Measurements from ENCODE around the gene MUSK. TPM values are rescaled to one million over a fixed set of nuclear protein-coding genes. Genes with fewer than 3 reads are reported as not detected.
"Not testable (repeated sequence)": the region's sequence is repeated elsewhere in the genome, so short reads cannot be mapped to it uniquely, and the experiment has no call there.

Gene MUSK
- total RNA-seq, 4 donors from 2014 or later: 1.5 to 7.9 (median 5.4) TPM

- Histone ChIP-seq H3K4me3 (no peak overlapping the region), H3K9me3 (no peaks in the 10 kb centered on the region), H3K27ac (replicated peaks in 1 of 4) (no peak overlapping the region), H3K36me3 (no peaks in the 10 kb centered on the region), H3K4me1 (peaks cover 0 to 5% (median 0%) of the 10 kb centered on the region in 4 donors), H3K27me3 (no peaks in the 10 kb centered on the region)
- intact Hi-C loops (cut with DNase I): no loop called here
- no peak for DNase-seq (ENCODE audit: extremely low spot score)
- TF ChIP-seq EP300 (IDR thresholded peaks at IDR 0.05) (no peak), POLR2A (IDR thresholded peaks at IDR 0.05; ENCODE audit: low read depth) (no peak), CTCF (IDR thresholded peaks at IDR 0.05) (no peak), POLR2AphosphoS5 (IDR thresholded peaks at IDR 0.05) (no peak)
Observed at GRCh38 chr9:110777876-110778215, 109.3 kb downstream of the MUSK start.

GRCh38 chr9:110782701-110783100 is 114.1 kb downstream of the MUSK start:
- no peaks in the 10 kb centered on the region for H3K27me3 ChIP-seq
- intact Hi-C loops (cut with DNase I): no loop called here
- no peak overlapping the region for H3K4me3 ChIP-seq
- H3K27ac ChIP-seq (replicated peaks in 1 of 4): no peak overlapping the region
- H3K36me3 ChIP-seq: no peaks in the 10 kb centered on the region
- peaks cover 0 to 4% (median 0%) of the 10 kb centered on the region in 4 donors for H3K4me1 ChIP-seq
- DNase-seq (ENCODE audit: extremely low spot score): no peak
- H3K9me3 ChIP-seq: no peaks in the 10 kb centered on the region
- WGBS: 97% methylated on average over 4 of the region's 5 CpGs
- no peak for TF ChIP-seq POLR2A (IDR thresholded peaks at IDR 0.05; ENCODE audit: low read depth)

GRCh38 chr9:110784309-110784708 is 115.7 kb downstream of the MUSK start:
- WGBS: 79% methylated on average over 1 of the region's 1 CpG
- Histone ChIP-seq H3K4me3 (no peak overlapping the region), H3K36me3 (no peaks in the 10 kb centered on the region), H3K9me3 (no peaks in the 10 kb centered on the region), H3K4me1 (peaks cover 0 to 4% (median 0%) of the 10 kb centered on the region in 4 donors), H3K27ac (replicated peaks in 1 of 4) (no peak overlapping the region), H3K27me3 (no peaks in the 10 kb centered on the region)
- intact Hi-C loops (cut with DNase I): no loop called here
- DNase-seq (ENCODE audit: extremely low spot score): no peak
- no peak for TF ChIP-seq POLR2A (IDR thresholded peaks at IDR 0.05; ENCODE audit: low read depth)

GRCh38 chr9:110785166-110785565 is 116.6 kb downstream of the MUSK start:
- DNase-seq (ENCODE audit: extremely low spot score): no peak
- WGBS: 45% methylated on average over 1 of the region's 1 CpG
- Histone ChIP-seq H3K9me3 (no peaks in the 10 kb centered on the region), H3K36me3 (no peaks in the 10 kb centered on the region), H3K27ac (replicated peaks in 1 of 4) (no peak overlapping the region), H3K4me3 (no peak overlapping the region), H3K27me3 (no peaks in the 10 kb centered on the region), H3K4me1 (peaks cover 0 to 4% (median 0%) of the 10 kb centered on the region in 4 donors)
- intact Hi-C loops (cut with DNase I): no loop called here
- TF ChIP-seq EP300 (IDR thresholded peaks at IDR 0.05): no peak
- no peak for TF ChIP-seq CTCF (IDR thresholded peaks at IDR 0.05)
- TF ChIP-seq POLR2AphosphoS5 (IDR thresholded peaks at IDR 0.05): no peak
- TF ChIP-seq POLR2A (IDR thresholded peaks at IDR 0.05; ENCODE audit: low read depth): no peak

GRCh38 chr9:110788396-110788795 is 119.8 kb downstream of the MUSK start:
- 95% methylated on average over 5 of the region's 5 CpGs for WGBS
- DNase-seq (ENCODE audit: extremely low spot score); intact Hi-C loops (cut with DNase I); H3K4me1 ChIP-seq; H3K27me3 ChIP-seq; H3K4me3 ChIP-seq; H3K9me3 ChIP-seq; H3K36me3 ChIP-seq; H3K27ac ChIP-seq (replicated peaks in 1 of 4): not testable (repeated sequence)

DNA sequence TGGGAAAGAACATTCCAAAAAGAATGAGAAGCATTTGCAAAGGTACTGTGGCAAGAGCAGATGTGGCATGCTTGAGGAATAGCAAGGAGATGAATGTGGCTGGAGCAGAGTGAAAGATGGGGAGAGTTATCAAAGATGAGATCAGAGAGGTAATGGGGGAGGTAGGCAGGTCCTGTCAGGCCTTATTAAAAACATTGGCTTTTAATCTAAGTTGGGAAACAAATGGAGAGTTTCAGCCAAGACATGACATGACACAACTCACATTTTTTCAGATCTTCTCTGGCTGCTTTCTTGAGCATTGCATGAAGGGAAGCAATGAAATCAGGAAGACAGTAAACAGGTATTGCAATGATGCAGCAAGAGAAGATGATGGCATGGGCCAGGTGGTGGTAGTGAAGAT is 120.3 kb downstream of the MUSK start:
- no peaks in the 10 kb centered on the region for H3K27me3 ChIP-seq
- H3K9me3 ChIP-seq: no peaks in the 10 kb centered on the region
- no peaks in the 10 kb centered on the region for H3K36me3 ChIP-seq
- TF ChIP-seq CTCF (IDR thresholded peaks at IDR 0.05): no peak
- no peak for TF ChIP-seq POLR2A (IDR thresholded peaks at IDR 0.05; ENCODE audit: low read depth)
- TF ChIP-seq POLR2AphosphoS5 (IDR thresholded peaks at IDR 0.05): no peak
- TF ChIP-seq EP300 (IDR thresholded peaks at IDR 0.05): no peak
- no peak overlapping the region for H3K27ac ChIP-seq (replicated peaks in 1 of 4)
- H3K4me1 ChIP-seq: peaks cover 0 to 4% (median 0%) of the 10 kb centered on the region in 4 donors
- DNase-seq (ENCODE audit: extremely low spot score): no peak
- H3K4me3 ChIP-seq: no peak overlapping the region
- intact Hi-C loops (cut with DNase I): no loop called here

Data from esophagus muscularis mucosa (tissue), 4 donors.